Vagina (tissue), 2 donors: Measurements from ENCODE around the gene CDK6. TPM values are rescaled to one million over a fixed set of nuclear protein-coding genes. Genes with fewer than 3 reads are reported as not detected.

Experiments
- DNase-seq, 2 donors: peaks; one replicate each; pipeline ENCODE4 v3.0.0-alpha.2; 2017; ENCODE audit errors: extremely low spot score in 2 of 2
- H3K27ac ChIP-seq: fragments of 200-600 bp; sonication (generic); one replicate; pipeline ENCODE4 v1.5.1; 2019
- H3K27me3 ChIP-seq: fragments of 200-600 bp; sonication (generic); one replicate; pipeline ENCODE4 v1.5.1; 2019
- H3K36me3 ChIP-seq, 2 donors: fragments of 200-600 bp; sonication (generic); one replicate each; pipeline ENCODE4 v1.5.1; 2017 to 2019
- H3K4me1 ChIP-seq: fragments of 200-600 bp; sonication (generic); one replicate; pipeline ENCODE4 v1.5.1; 2019
- H3K4me3 ChIP-seq, 2 donors: fragments of 200-600 bp; sonication (generic); 1 replicate in 1 of 2; 2 replicates in 1 of 2; pipeline ENCODE4 v1.5.1; 2016 to 2019
- H3K9me3 ChIP-seq: fragments of 200-600 bp; sonication (generic); one replicate; pipeline ENCODE4 v1.5.1; 2019
- CTCF ChIP-seq, 3 experiments: fragments of 450-650 bp in 2 of 3; fragments of 200-600 bp in 1 of 3; sonication (generic) in 1 of 3; IDR thresholded peaks; one replicate each; pipeline ENCODE4 v1.5.1; 2017 to 2019; ENCODE audit warnings: antibody characterized with exemption in 3 of 3, mild to moderate bottlenecking in 2 of 3, moderate library complexity in 2 of 3
- POLR2A ChIP-seq, 2 donors: fragments of 450-650 bp; IDR thresholded peaks; one replicate each; pipeline ENCODE4 v1.6.1; 2017; ENCODE audit warnings: antibody characterized with exemption in 2 of 2, mild to moderate bottlenecking in 2 of 2, moderate library complexity in 2 of 2
- POLR2AphosphoS5 ChIP-seq, 2 donors: sonication (generic); formaldehyde crosslinking; IDR thresholded peaks; one replicate each; pipeline ENCODE4 v1.9.0; 2017; ENCODE audit warnings: antibody characterized with exemption in 2 of 2, mild to moderate bottlenecking in 2 of 2, low read depth in 1 of 2; ENCODE audit not compliant: insufficient read depth in 1 of 2
- intact Hi-C: fragments of 100-400 bp; cut with DNase I; formaldehyde crosslinking; loops from one replicate; pipeline ENCODE4 v1.15.1; 2023
- total RNA-seq: library from RNA; depleted of rRNA; stranded (reverse); fragments of >200 nt; gene quantifications from one replicate; pipeline ENCODE4 v1.2.3, GENCODE V29; 2016

CDK6 gene
- total RNA-seq, 1 donor from 2014 or later: 20.6 TPM

- TF ChIP-seq POLR2AphosphoS5 (IDR thresholded peaks at IDR 0.05; ENCODE audit: insufficient read depth in 1 of 2, low read depth in 1 of 2) (no peak), CTCF (IDR thresholded peaks at IDR 0.05) (no peak), POLR2A (IDR thresholded peaks at IDR 0.05) (no peak)
- DNase-seq: no peak
- intact Hi-C loops: no loop called here
These were observed 151.0 kb downstream of the CDK6 start for GRCh38 chr7:92685136-92686042.

DNA sequence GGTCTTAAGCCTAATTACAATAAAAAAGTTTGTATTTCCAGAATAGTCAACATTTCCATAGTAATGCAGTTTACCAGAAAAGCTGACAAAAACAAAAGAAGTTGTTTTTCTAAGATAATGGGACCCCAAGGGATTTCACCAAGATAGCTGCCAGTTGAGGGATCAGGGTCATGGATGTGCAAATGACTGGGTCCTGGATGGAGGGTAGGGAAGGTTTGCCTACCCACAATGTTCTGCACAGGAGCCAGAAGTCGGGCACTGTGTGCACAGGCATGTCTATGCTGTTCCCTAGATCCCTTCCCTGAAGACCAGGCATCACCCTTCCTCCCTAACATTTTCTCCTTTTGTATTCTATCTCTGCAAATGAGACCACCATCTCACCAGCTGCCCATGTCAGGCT, 152.1 kb downstream of the CDK6 start:
- TF ChIP-seq POLR2A (IDR thresholded peaks at IDR 0.05) (no peak), CTCF (IDR thresholded peaks at IDR 0.05) (no peak), POLR2AphosphoS5 (IDR thresholded peaks at IDR 0.05; ENCODE audit: insufficient read depth in 1 of 2, low read depth in 1 of 2) (no peak)
- Histone ChIP-seq H3K27me3 (no peaks in the 10 kb centered on the region), H3K4me3 (no peak overlapping the region), H3K36me3 (no peaks in the 10 kb centered on the region), H3K4me1 (no peaks in the 10 kb centered on the region), H3K9me3 (no peaks in the 10 kb centered on the region), H3K27ac (no peak overlapping the region)
- no peak for DNase-seq
- intact Hi-C loops: no loop called here

More at GRCh38 chr7:92685136-92686042, 151.0 kb downstream of the CDK6 start:
- H3K27me3 ChIP-seq: no peaks in the 10 kb centered on the region
- no peak overlapping the region for H3K4me3 ChIP-seq
- no peak overlapping the region for H3K27ac ChIP-seq
- H3K9me3 ChIP-seq: no peaks in the 10 kb centered on the region
- H3K4me1 ChIP-seq: no peaks in the 10 kb centered on the region
- H3K36me3 ChIP-seq: no peaks in the 10 kb centered on the region

DNA sequence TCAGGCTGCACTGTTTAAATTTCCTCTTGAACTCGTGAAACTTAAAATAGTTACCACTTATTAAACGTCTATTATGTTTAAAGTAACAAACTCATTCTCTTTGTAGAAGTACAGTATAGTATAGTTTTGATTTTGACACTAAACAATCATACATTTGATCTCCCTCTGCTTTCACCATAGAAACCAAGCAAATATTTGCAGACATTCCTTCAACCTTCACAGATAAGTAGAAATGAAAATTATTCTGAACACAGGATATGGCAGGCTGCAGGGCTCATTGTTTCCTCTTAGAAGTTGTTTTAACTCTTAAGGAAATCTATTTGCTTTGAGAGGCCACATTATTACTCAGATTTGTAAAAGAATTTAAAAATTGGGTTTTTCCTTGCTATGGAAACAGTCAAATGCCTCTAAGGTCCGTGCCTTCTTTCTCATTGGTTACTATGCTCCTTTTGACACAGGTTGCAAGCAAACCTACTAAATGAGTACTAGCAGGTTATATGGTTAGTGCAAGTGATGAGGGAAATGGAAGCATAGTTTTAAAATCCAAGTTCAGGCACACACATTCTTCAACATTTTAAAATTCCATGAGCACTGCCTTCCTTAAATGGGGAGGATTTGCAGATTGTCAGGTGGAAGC, 153.4 kb downstream of the CDK6 start:
- H3K27ac ChIP-seq: no peak overlapping the region

DNA sequence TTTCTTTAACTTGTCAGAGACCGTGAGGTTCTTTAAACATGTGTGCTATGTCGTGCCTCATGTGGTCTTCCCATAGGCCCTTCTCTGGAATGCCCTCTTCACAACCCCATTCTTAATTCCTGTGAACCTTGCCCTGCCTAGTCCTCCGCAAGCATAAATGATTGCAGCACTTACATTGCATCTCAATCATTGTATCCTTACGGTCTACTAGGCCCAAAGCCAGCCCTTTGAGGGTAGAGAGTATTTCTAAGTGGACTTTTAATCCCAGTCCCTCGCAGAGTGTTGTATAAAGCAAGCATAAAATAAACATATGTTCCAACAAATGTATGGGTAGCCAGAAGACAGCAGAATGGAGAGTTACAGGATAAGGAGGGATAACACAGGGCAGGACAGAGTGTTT, 154.0 kb downstream of the CDK6 start:
- no peak for DNase-seq
- Histone ChIP-seq H3K27ac (no peak overlapping the region), H3K4me3 (no peak overlapping the region), H3K27me3 (no peaks in the 10 kb centered on the region), H3K4me1 (no peaks in the 10 kb centered on the region), H3K9me3 (no peaks in the 10 kb centered on the region), H3K36me3 (no peaks in the 10 kb centered on the region)
- intact Hi-C loops: no loop called here
- no peak for TF ChIP-seq CTCF (IDR thresholded peaks at IDR 0.05)
- no peak for TF ChIP-seq POLR2A (IDR thresholded peaks at IDR 0.05)
- no peak for TF ChIP-seq POLR2AphosphoS5 (IDR thresholded peaks at IDR 0.05; ENCODE audit: insufficient read depth in 1 of 2, low read depth in 1 of 2)

More for the DNA sequence above, 153.4 kb downstream of the CDK6 start:
- no peaks in the 10 kb centered on the region for H3K4me1 ChIP-seq
- TF ChIP-seq POLR2AphosphoS5 (IDR thresholded peaks at IDR 0.05; ENCODE audit: insufficient read depth in 1 of 2, low read depth in 1 of 2) (no peak), CTCF (IDR thresholded peaks at IDR 0.05) (no peak), POLR2A (IDR thresholded peaks at IDR 0.05) (no peak)
- intact Hi-C loops: no loop called here
- DNase-seq: no peak
- H3K36me3 ChIP-seq: no peaks in the 10 kb centered on the region
- H3K27me3 ChIP-seq: no peaks in the 10 kb centered on the region
- H3K4me3 ChIP-seq: no peak overlapping the region
- H3K9me3 ChIP-seq: no peaks in the 10 kb centered on the region

- H3K27me3 ChIP-seq: no peaks in the 10 kb centered on the region
- no peaks in the 10 kb centered on the region for H3K36me3 ChIP-seq
- H3K4me3 ChIP-seq: no peak overlapping the region
- intact Hi-C loops: no loop called here
- H3K27ac ChIP-seq: no peak overlapping the region
- DNase-seq: no peak
- TF ChIP-seq CTCF (IDR thresholded peaks at IDR 0.05): no peak
- TF ChIP-seq POLR2A (IDR thresholded peaks at IDR 0.05): no peak
- no peak for TF ChIP-seq POLR2AphosphoS5 (IDR thresholded peaks at IDR 0.05; ENCODE audit: insufficient read depth in 1 of 2, low read depth in 1 of 2)
- H3K4me1 ChIP-seq: no peaks in the 10 kb centered on the region
- no peaks in the 10 kb centered on the region for H3K9me3 ChIP-seq
These were observed 154.7 kb downstream of the CDK6 start for GRCh38 chr7:92681633-92682032.
